Heart left ventricle (tissue), 13 donors: ENCODE measurements around the gene PDZD4.

Experiments
- CTCF ChIP-seq, 12 donors: fragments of 200-600 bp; sonication (generic) in 4 of 12; IDR thresholded peaks; one replicate each; pipeline versions ENCODE4 v1.5.0 to v1.8.0; 2018 to 2022; ENCODE audit warnings: antibody characterized with exemption in 12 of 12, mild to moderate bottlenecking in 5 of 12
- POLR2A ChIP-seq, 2 donors: fragments of 450-650 bp; IDR thresholded peaks; one replicate each; pipeline ENCODE4 v1.6.1; 2017; ENCODE audit warnings: antibody characterized with exemption in 2 of 2, mild to moderate bottlenecking in 2 of 2, moderate library complexity in 2 of 2
- donor health status: ischemic (EF 13 %, LVEDD 7.1; RV severe dilation, severe dysfunction).
- donor health status: DM: no; HTN: yes; CAD: no.
- donor health status: DM: no; HTN: no; CAD: no.
- donor health status: ischemic (EF 25% LVEDD 6.9; RV normal size, moderate dysfunction).
- donor health status: ischemic (EF 25% LVEDD 5.7; RV mildly dilated, moderate dysfunction).
- donor health status: ischemic (EF 35%, LVEDD 5.7; RV mildly dilated, moderate dysfunction).
- donor health status: nonischemic (EF 11% LVEDD 7.7; RV severe dilation, severe dysfunction).
- donor health status: DM: yes; HTN: yes; CAD: no.
- donor health status: PGD.
- donor health status: ischemic (EF 29% LVEDD 5.4; RV normal size, mild dysfunction).
- donor health status: nonischemic (EF 23%, LVEDD 6.1; RV moderate dilation, normal function).

- no peak for TF ChIP-seq CTCF (IDR thresholded peaks at IDR 0.05)
- no peak for TF ChIP-seq POLR2A (IDR thresholded peaks at IDR 0.05)
Observed at GRCh38 chrX:153862369-153863250, 32.3 kb upstream of the PDZD4 start.
